SK-N-MC (cell line): ENCODE measurements around the gene SYNE1.

Source experiments
- DNase-seq: peaks from one replicate; pipeline ENCODE4 v3.0.0-alpha.2; 2011; ENCODE audit warnings: low read depth, low spot score
- H3K27ac ChIP-seq: fragments of 200-600 bp; sonication (generic); 2 replicates; pipeline ENCODE4 v1.5.1; 2016; ENCODE audit warnings: mixed run types
- H3K36me3 ChIP-seq: fragments of 200-600 bp; sonication (generic); 2 replicates; pipeline ENCODE4 v1.6.1; 2017; ENCODE audit warnings: antibody characterized with exemption, low read length, mixed read lengths; ENCODE audit not compliant: insufficient read depth
- H3K4me3 ChIP-seq: fragments of 200-600 bp; sonication (generic); 2 replicates; pipeline ENCODE4 v1.5.1; 2016
- H3K9ac ChIP-seq: fragments of 200-600 bp; sonication (generic); 2 replicates; pipeline ENCODE4 v1.8.0; 2017; ENCODE audit warnings: mixed run types, mixed read lengths; ENCODE audit not compliant: insufficient read length
- H3K9me3 ChIP-seq: fragments of 200-600 bp; sonication (generic); 2 replicates; pipeline ENCODE4 v1.6.1; 2017; ENCODE audit warnings: low read depth, mild to moderate bottlenecking, antibody characterized with exemption, low read length, moderate library complexity, mixed read lengths
- EZH2 ChIP-seq: fragments of 200-600 bp; sonication (generic); IDR thresholded peaks from one replicate; pipeline ENCODE4 v1.6.1; 2017; ENCODE audit warnings: antibody characterized with exemption
- FOXP2 ChIP-seq: optimal IDR thresholded peaks from 2 replicates; pipeline ENCODE3; 2011; ENCODE audit warnings: mild to moderate bottlenecking, moderate library complexity; ENCODE audit not compliant: insufficient read depth; ENCODE audit errors: extremely low read length, control extremely low read depth
- POLR2AphosphoS5 ChIP-seq: IDR thresholded peaks from 2 replicates; pipeline ENCODE4 v1.6.1; 2012; ENCODE audit warnings: mild to moderate bottlenecking, low read depth, low read length, borderline replicate concordance

The SYNE1 gene

GRCh38 chr6:152401978-152402377 is 235.2 kb downstream of the SYNE1 start:
- DNase-seq = no peak
- TF ChIP-seq EZH2 (no peak), POLR2AphosphoS5 (no peak), FOXP2 (no peak)

GRCh38 chr6:152399399-152399798 is 237.8 kb downstream of the SYNE1 start:
- no peak overlapping the region for H3K4me3 ChIP-seq
- no peaks in the 10 kb centered on the region for H3K9me3 ChIP-seq
- no peak overlapping the region for H3K27ac ChIP-seq
- no peak overlapping the region for H3K9ac ChIP-seq
- no peaks in the 10 kb centered on the region for H3K36me3 ChIP-seq
- TF ChIP-seq EZH2 = no peak
- no peak for TF ChIP-seq FOXP2
- TF ChIP-seq POLR2AphosphoS5 = no peak
- DNase-seq = no peak

More at GRCh38 chr6:152401978-152402377, 235.2 kb downstream of the SYNE1 start:
- Histone ChIP-seq H3K4me3 (no peak overlapping the region), H3K9me3 (no peaks in the 10 kb centered on the region), H3K9ac (no peak overlapping the region), H3K27ac (no peak overlapping the region), H3K36me3 (no peaks in the 10 kb centered on the region)

- Histone ChIP-seq H3K36me3 (no peaks in the 10 kb centered on the region), H3K4me3 (no peak overlapping the region), H3K9me3 (no peaks in the 10 kb centered on the region), H3K27ac (no peak overlapping the region), H3K9ac (no peak overlapping the region)
- no peak for TF ChIP-seq FOXP2
- no peak for TF ChIP-seq POLR2AphosphoS5
- TF ChIP-seq EZH2 = no peak
- DNase-seq = no peak
These were observed 238.2 kb downstream of the SYNE1 start for GRCh38 chr6:152398993-152399392.

- TF ChIP-seq POLR2AphosphoS5 = no peak
- no peak for TF ChIP-seq FOXP2
- TF ChIP-seq EZH2 = no peak
- Histone ChIP-seq H3K27ac (no peak overlapping the region), H3K9ac (no peak overlapping the region), H3K36me3 (no peaks in the 10 kb centered on the region), H3K9me3 (no peaks in the 10 kb centered on the region), H3K4me3 (no peak overlapping the region)
- no peak for DNase-seq
These were observed 238.8 kb downstream of the SYNE1 start for GRCh38 chr6:152398316-152398715.

DNA sequence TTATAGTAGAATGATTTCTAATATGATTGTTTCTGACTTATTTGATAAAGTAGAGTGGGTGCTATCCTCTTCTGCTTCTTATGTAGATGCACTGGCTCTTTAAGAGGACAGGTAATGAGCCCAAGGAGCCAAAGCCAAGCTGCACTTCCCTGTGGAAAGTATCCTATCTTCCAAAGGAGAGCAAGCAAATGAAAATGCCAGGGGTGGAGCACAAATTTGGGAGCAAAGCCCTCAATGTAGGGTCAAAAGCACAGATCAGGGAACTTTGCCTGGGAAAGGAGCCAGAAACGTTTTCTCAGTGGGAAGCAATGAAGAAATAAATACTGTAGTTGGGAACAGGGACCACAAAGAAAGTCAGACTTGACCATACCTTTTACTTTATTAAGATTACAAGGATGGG is 242.9 kb downstream of the SYNE1 start:
- Histone ChIP-seq H3K36me3 (no peaks in the 10 kb centered on the region), H3K4me3 (no peak overlapping the region), H3K9ac (no peak overlapping the region), H3K9me3 (no peaks in the 10 kb centered on the region), H3K27ac (no peak overlapping the region)
- TF ChIP-seq EZH2 (no peak), POLR2AphosphoS5 (no peak), FOXP2 (no peak)
- DNase-seq = no peak

DNA sequence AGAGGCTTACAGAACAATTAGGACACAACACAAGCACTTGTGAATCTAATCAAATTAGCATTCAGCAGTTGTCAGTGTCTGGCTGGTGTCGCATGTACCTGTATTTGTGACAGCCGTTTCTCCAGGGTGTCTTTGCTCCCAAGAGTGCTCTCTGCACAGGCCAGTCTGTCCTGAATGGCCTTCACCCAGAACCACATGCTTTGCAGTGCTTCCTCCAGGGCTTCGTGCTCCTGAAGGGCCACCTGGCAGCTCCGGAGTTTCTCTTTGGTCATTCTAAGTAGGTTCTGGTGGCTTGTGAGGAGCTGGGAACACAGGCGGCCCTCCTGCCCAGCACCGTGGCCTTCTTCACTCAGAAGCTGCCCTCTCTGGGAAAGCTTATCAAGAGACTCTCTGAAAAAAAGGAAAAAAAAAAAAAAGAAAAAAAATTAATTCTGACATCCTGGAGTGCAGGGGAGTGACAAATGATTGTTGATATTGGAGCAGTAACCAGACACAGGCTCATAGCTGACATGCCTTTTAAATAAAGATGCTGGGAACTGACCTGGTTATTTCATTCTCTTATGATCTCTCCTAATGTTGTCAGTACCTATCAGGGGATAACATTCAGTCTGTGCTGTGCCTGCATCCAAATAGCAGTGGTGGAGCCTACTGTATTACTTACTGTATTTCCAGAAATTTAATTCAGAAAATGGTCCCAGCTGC is 245.8 kb downstream of the SYNE1 start:
- TF ChIP-seq POLR2AphosphoS5 (no peak), EZH2 (no peak)
- DNase-seq = no peak
- no peaks in the 10 kb centered on the region for H3K9me3 ChIP-seq
- no peaks in the 10 kb centered on the region for H3K36me3 ChIP-seq
- H3K27ac ChIP-seq = no peak overlapping the region
- no peak overlapping the region for H3K9ac ChIP-seq
- H3K4me3 ChIP-seq = no peak overlapping the region

DNA sequence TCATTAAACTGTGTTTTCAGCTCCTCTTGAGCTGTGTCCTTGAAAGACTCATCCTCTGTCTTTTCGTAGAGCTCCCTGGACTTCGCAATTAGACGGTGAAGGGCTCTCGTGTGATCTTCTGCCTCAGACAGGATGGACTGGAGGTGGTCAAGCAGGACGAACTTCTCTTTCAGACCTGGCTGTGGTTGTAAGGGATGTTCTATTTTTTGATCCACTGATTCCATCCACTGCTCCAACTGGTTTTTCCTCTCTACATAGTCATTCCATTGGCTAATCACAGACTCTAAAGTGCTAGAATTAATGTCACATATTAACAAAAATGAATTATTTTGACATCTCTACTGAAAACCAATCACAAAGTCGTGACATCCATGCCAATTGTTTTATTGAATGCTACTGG is 250.1 kb downstream of the SYNE1 start:
- Histone ChIP-seq H3K9ac (no peak overlapping the region), H3K9me3 (no peaks in the 10 kb centered on the region), H3K27ac (no peak overlapping the region), H3K36me3 (no peaks in the 10 kb centered on the region), H3K4me3 (no peak overlapping the region)
- DNase-seq = no peak
- TF ChIP-seq FOXP2 (no peak), EZH2 (no peak), POLR2AphosphoS5 (no peak)

DNA sequence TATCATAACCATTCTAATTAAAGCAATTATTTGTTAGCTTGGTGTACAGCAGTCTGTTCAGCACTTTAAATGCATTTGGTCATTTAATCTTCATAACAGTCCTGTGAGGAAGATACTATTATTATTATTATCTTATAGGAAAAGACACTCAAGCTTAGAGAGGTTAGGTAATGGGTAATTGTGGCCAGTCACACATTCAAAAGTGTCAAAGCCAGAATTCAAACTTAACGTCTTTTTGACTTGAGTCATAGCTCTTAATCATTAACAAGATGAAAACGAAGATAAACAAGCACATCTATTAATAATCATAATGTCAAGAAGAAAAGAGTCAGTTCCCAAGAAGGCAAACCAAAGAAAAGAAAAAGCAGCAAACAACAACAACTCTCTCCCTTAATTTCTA is 251.0 kb downstream of the SYNE1 start:
- H3K9me3 ChIP-seq = no peaks in the 10 kb centered on the region
- H3K9ac ChIP-seq = no peak overlapping the region
- H3K36me3 ChIP-seq = no peaks in the 10 kb centered on the region
- H3K4me3 ChIP-seq = no peak overlapping the region
- TF ChIP-seq FOXP2 = no peak
- TF ChIP-seq EZH2 = no peak
- no peak for TF ChIP-seq POLR2AphosphoS5
- no peak overlapping the region for H3K27ac ChIP-seq
- no peak for DNase-seq
